CD14-positive monocyte (primary cell): ENCODE results near the gene KCTD18. TPM values are rescaled to one million over a fixed set of nuclear protein-coding genes. Genes with fewer than 3 reads are reported as not detected.

Source experiments
- DNase-seq, 3 donors: peaks; one replicate each; pipeline ENCODE4 v3.0.0-alpha.2; 2011 to 2022
- H2AFZ ChIP-seq: 2 replicates; pipeline ENCODE4 v1.6.0; 2012; ENCODE audit warnings: mild to moderate bottlenecking, low read depth, low read length, inconsistent platforms; ENCODE audit not compliant: insufficient read depth, poor library complexity, severe bottlenecking
- H3K27ac ChIP-seq, 2 donors: 1 replicate in 1 of 2; 2 replicates in 1 of 2; pipeline ENCODE4 v1.5.1; 2012 to 2013; ENCODE audit warnings: low read length in 2 of 2, control low read depth in 1 of 2, inconsistent platforms in 1 of 2, low read depth in 1 of 2, mild to moderate bottlenecking in 1 of 2
- H3K27me3 ChIP-seq, 2 donors: one replicate each; pipeline versions ENCODE4 v1.6.0 to v1.6.1; 2011 to 2013; ENCODE audit warnings: low read length in 2 of 2; ENCODE audit not compliant: control insufficient read depth in 2 of 2, insufficient read depth in 2 of 2
- H3K36me3 ChIP-seq, 2 donors: replicated peaks in 1 of 2; 1 replicate in 1 of 2; 2 replicates in 1 of 2; pipeline versions ENCODE4 v1.5.1 to v1.6.1; 2012 to 2013; ENCODE audit warnings: low read length in 2 of 2, control low read depth in 1 of 2, inconsistent platforms in 1 of 2, mild to moderate bottlenecking in 1 of 2; ENCODE audit not compliant: insufficient read depth in 2 of 2, control insufficient read depth in 1 of 2
- H3K4me1 ChIP-seq, 2 donors: 1 replicate in 1 of 2; 2 replicates in 1 of 2; pipeline versions ENCODE4 v1.5.1 to v1.6.1; 2012 to 2013; ENCODE audit warnings: low read length in 2 of 2, control low read depth in 1 of 2, inconsistent platforms in 1 of 2, mild to moderate bottlenecking in 1 of 2, moderate library complexity in 1 of 2; ENCODE audit not compliant: insufficient read depth in 2 of 2, control insufficient read depth in 1 of 2
- H3K4me2 ChIP-seq: replicated peaks from 2 replicates; pipeline ENCODE3; 2012; ENCODE audit warnings: low read length, moderate library complexity, mild to moderate bottlenecking; ENCODE audit not compliant: poor library complexity, severe bottlenecking; ENCODE audit errors: extremely low read depth
- H3K4me3 ChIP-seq, 3 experiments: fragments of 200-600 bp in 1 of 3; sonication (generic) in 1 of 3; replicated peaks in 1 of 3; 1 replicate in 2 of 3; 2 replicates in 1 of 3; pipeline ENCODE4 v1.5.1; 2011 to 2013; ENCODE audit warnings: low read length in 3 of 3, mild to moderate bottlenecking in 3 of 3, control low read depth in 2 of 3, low read depth in 2 of 3, inconsistent platforms in 1 of 3, moderate library complexity in 1 of 3
- H3K79me2 ChIP-seq: 2 replicates; pipeline ENCODE4 v1.6.0; 2012; ENCODE audit warnings: mild to moderate bottlenecking, control low read depth, inconsistent platforms, low read length, moderate library complexity; ENCODE audit not compliant: insufficient read depth
- H3K9ac ChIP-seq: 2 replicates; pipeline ENCODE4 v1.6.0; 2017; ENCODE audit warnings: low read length, mild to moderate bottlenecking; ENCODE audit not compliant: insufficient read depth, poor library complexity, severe bottlenecking
- H3K9me3 ChIP-seq, 2 donors: replicated peaks in 1 of 2; 1 replicate in 1 of 2; 2 replicates in 1 of 2; pipeline versions ENCODE4 v1.5.1 to v1.6.1; 2012 to 2013; ENCODE audit warnings: low read length in 2 of 2, control low read depth in 1 of 2; ENCODE audit not compliant: control insufficient read depth in 1 of 2, insufficient read depth in 1 of 2
- H4K20me1 ChIP-seq: 2 replicates; pipeline ENCODE4 v1.6.0; 2012; ENCODE audit warnings: mild to moderate bottlenecking, low read length, control low read depth, moderate library complexity; ENCODE audit not compliant: insufficient read depth
- H3K27ac Mint-ChIP-seq, 7 donors: one replicate each; pipeline ENCODE4 v1.8.0; 2020; ENCODE audit warnings: mild to moderate bottlenecking in 7 of 7, mixed read lengths in 7 of 7, moderate library complexity in 6 of 7, inconsistent platforms in 2 of 7
- H3K27me3 Mint-ChIP-seq, 3 donors: one replicate each; pipeline ENCODE4 v1.8.0; 2021 to 2022; ENCODE audit warnings: low read depth in 3 of 3, mild to moderate bottlenecking in 3 of 3, mixed read lengths in 3 of 3, moderate library complexity in 3 of 3, inconsistent platforms in 1 of 3
- H3K36me3 Mint-ChIP-seq, 2 donors: one replicate each; pipeline ENCODE4 v1.8.0; 2020; ENCODE audit warnings: mixed read lengths in 2 of 2, inconsistent platforms in 1 of 2, mild to moderate bottlenecking in 1 of 2
- H3K4me1 Mint-ChIP-seq: one replicate; pipeline ENCODE4 v1.8.0; 2020; ENCODE audit warnings: mild to moderate bottlenecking, mixed read lengths
- H3K4me3 Mint-ChIP-seq, 2 donors: one replicate each; pipeline ENCODE4 v1.8.0; 2020; ENCODE audit warnings: mild to moderate bottlenecking in 2 of 2, mixed read lengths in 2 of 2, moderate library complexity in 1 of 2
- H3K9me3 Mint-ChIP-seq, 7 donors: one replicate each; pipeline ENCODE4 v1.8.0; 2020 to 2022; ENCODE audit warnings: mixed read lengths in 7 of 7, mild to moderate bottlenecking in 6 of 7, moderate library complexity in 6 of 7, inconsistent platforms in 2 of 7
- CTCF ChIP-seq: fragments of 200-600 bp; IDR thresholded peaks from one replicate; pipeline ENCODE4 v1.8.0; 2022; ENCODE audit warnings: antibody characterized with exemption, mild to moderate bottlenecking
- WGBS: methylation state at CpG from one replicate; pipeline ENCODE4 v1.1.5; 2013; ENCODE audit warnings: missing lambda C conversion rate; ENCODE audit not compliant: insufficient coverage; 5-methylcytosine and 5-hydroxymethylcytosine counted together
- intact Hi-C, 2 donors: fragments of 100-400 bp; cut with micrococcal nuclease; formaldehyde crosslinking; loops; one replicate each; pipeline versions ENCODE4 v1.15.0 to v1.15.1; 2023
- polyA plus RNA-seq, 3 donors: library from polyadenylated mRNA; depleted of rRNA in 1 of 3; unstranded in 2 of 3; stranded (reverse) in 1 of 3; fragments of 300-500 nt in 2 of 3; fragments of >200 nt in 1 of 3; fragmentation: Illumina TruSeq in 2 of 3; gene quantifications; 1 replicate in 2 of 3; 2 replicates in 1 of 3; pipeline ENCODE4 v1.2.3, GENCODE V29; 2012 to 2021

KCTD18 gene
- polyA plus RNA-seq, 3 donors = 9.7 to 14.6 (median 11.8) TPM

- Mint-ChIP-seq H3K4me3 (no peak overlapping the region), H3K27ac (no peak overlapping the region), H3K36me3 (peaks cover 12 to 24% of the 10 kb centered on the region in 2 donors), H3K9me3 (no peaks in the 10 kb centered on the region), H3K4me1 (peaks cover 2% of the 10 kb centered on the region), H3K27me3 (no peaks in the 10 kb centered on the region)
- Histone ChIP-seq H3K27ac (no peak overlapping the region), H3K27me3 (no peaks in the 10 kb centered on the region), H3K36me3 (peaks cover 52 to 71% of the 10 kb centered on the region in 2 donors), H3K4me1 (no peaks in the 10 kb centered on the region), H3K4me3 (no peak overlapping the region), H3K9me3 (no peaks in the 10 kb centered on the region), H3K4me2 (no peak overlapping the region), H4K20me1 (no peaks in the 10 kb centered on the region), H3K9ac (no peak overlapping the region), H3K79me2 (peaks cover 57% of the 10 kb centered on the region), H2AFZ (no peak overlapping the region)
- 100% methylated on average over 2 of the region's 2 CpGs for WGBS
- no peak for TF ChIP-seq CTCF
- intact Hi-C loops = no loop called here
- no peak for DNase-seq
These were observed 23.9 kb upstream of the KCTD18 start for GRCh38 chr2:200533754-200534153.

- Histone ChIP-seq H4K20me1 (no peaks in the 10 kb centered on the region), H3K27ac (no peak overlapping the region), H2AFZ (no peak overlapping the region), H3K9me3 (no peaks in the 10 kb centered on the region), H3K4me3 (no peak overlapping the region), H3K4me2 (no peak overlapping the region), H3K27me3 (peaks cover 0 to 3% of the 10 kb centered on the region in 2 donors), H3K9ac (no peak overlapping the region), H3K79me2 (peaks cover 72% of the 10 kb centered on the region), H3K4me1 (peaks cover 14 to 26% of the 10 kb centered on the region in 2 donors), H3K36me3 (peaks cover 5 to 17% of the 10 kb centered on the region in 2 donors)
- Mint-ChIP-seq H3K36me3 (peaks cover 4 to 7% of the 10 kb centered on the region in 2 donors), H3K4me1 (peaks cover 21% of the 10 kb centered on the region), H3K27ac (no peak overlapping the region), H3K4me3 (no peak overlapping the region), H3K27me3 (peaks cover 0 to 4% (median 3%) of the 10 kb centered on the region in 3 donors), H3K9me3 (no peaks in the 10 kb centered on the region)
- intact Hi-C loops = no loop called here
- no peak for TF ChIP-seq CTCF
- no peak for DNase-seq
- 90% methylated on average over 2 of the region's 3 CpGs for WGBS
These were observed 18.4 kb upstream of the KCTD18 start for GRCh38 chr2:200528228-200528627.
